GM12891 (cell line): Measurements from ENCODE around the gene HDAC4.
"Not testable (repeated sequence)": the region's sequence is repeated elsewhere in the genome, so short reads cannot be mapped to it uniquely, and the experiment has no call there.

Source experiments
- DNase-seq: peaks from one replicate; pipeline ENCODE4 v3.0.0; 2011; ENCODE audit warnings: low spot score; ENCODE audit not compliant: insufficient read length
- FAIRE-seq: peaks from 2 replicates; lab custom pipeline; 2011; peaks lifted over from hg19 to GRCh38; lab: Jason Lieb, UNC
- PAX5 ChIP-seq: IDR thresholded peaks from 2 replicates; pipeline ENCODE4 v1.6.1; 2011; ENCODE audit warnings: low read length, moderate library complexity, mild to moderate bottlenecking; ENCODE audit not compliant: insufficient read depth, severe bottlenecking
- POLR2A ChIP-seq: IDR thresholded peaks from 2 replicates; pipeline ENCODE4 v1.6.1; 2011; ENCODE audit warnings: low read depth, low read length, control low read depth
- POLR2AphosphoS5 ChIP-seq: IDR thresholded peaks from 2 replicates; pipeline ENCODE4 v1.6.1; 2011; ENCODE audit warnings: low read depth, low read length, control low read depth
- POU2F2 ChIP-seq: IDR thresholded peaks from 2 replicates; pipeline ENCODE4 v1.6.1; 2011; ENCODE audit warnings: low read depth, mild to moderate bottlenecking, control low read depth, low read length, moderate library complexity
- SPI1 ChIP-seq: IDR thresholded peaks from 2 replicates; pipeline ENCODE4 v1.6.1; 2011; ENCODE audit warnings: low read depth, low read length, control low read depth
- TAF1 ChIP-seq: IDR thresholded peaks from 2 replicates; pipeline ENCODE4 v1.6.1; 2011; ENCODE audit warnings: low read depth, low read length, control low read depth

The HDAC4 gene

GRCh38 chr2:239286901-239287300, 113.9 kb downstream of the HDAC4 start:
- FAIRE-seq (no peak), DNase-seq (no peak)
- TF ChIP-seq PAX5 (no peak), POLR2A (no peak), SPI1 (no peak), TAF1 (no peak), POLR2AphosphoS5 (no peak), POU2F2 (no peak)

- DNase-seq (no peak), FAIRE-seq (no peak)
- TF ChIP-seq POLR2AphosphoS5 (no peak), TAF1 (no peak), PAX5 (no peak), POU2F2 (no peak), POLR2A (no peak), SPI1 (no peak)
Measured at GRCh38 chr2:239285932-239286230, 114.9 kb downstream of the HDAC4 start.

GRCh38 chr2:239285071-239285931, 115.5 kb downstream of the HDAC4 start:
- no peak for DNase-seq
- TF ChIP-seq POU2F2 (no peak), TAF1 (no peak), POLR2A (no peak), PAX5 (no peak), SPI1 (no peak), POLR2AphosphoS5 (no peak)
- no peak for FAIRE-seq

GRCh38 chr2:239283961-239284795, 116.6 kb downstream of the HDAC4 start:
- no peak for TF ChIP-seq PAX5
- no peak for TF ChIP-seq POLR2AphosphoS5
- DNase-seq (no peak), FAIRE-seq (no peak)

GRCh38 chr2:239283288-239283945, 117.4 kb downstream of the HDAC4 start:
- DNase-seq (no peak), FAIRE-seq (no peak)
- TF ChIP-seq POLR2A (no peak), POLR2AphosphoS5 (no peak), SPI1 (no peak), POU2F2 (no peak), PAX5 (no peak), TAF1 (no peak)

GRCh38 chr2:239282448-239283287, 118.2 kb downstream of the HDAC4 start:
- TF ChIP-seq PAX5 = no peak
- TF ChIP-seq SPI1 = no peak
- TF ChIP-seq POU2F2 = no peak
- no peak for TF ChIP-seq TAF1
- TF ChIP-seq POLR2A = no peak
- TF ChIP-seq POLR2AphosphoS5 = no peak
- no peak for FAIRE-seq
- no peak for DNase-seq

GRCh38 chr2:239280296-239281017, 120.4 kb downstream of the HDAC4 start:
- FAIRE-seq, DNase-seq: not testable (repeated sequence)

- DNase-seq (no peak), FAIRE-seq (no peak)
- TF ChIP-seq TAF1 = no peak
- TF ChIP-seq PAX5 = no peak
- no peak for TF ChIP-seq SPI1
- TF ChIP-seq POLR2AphosphoS5 = no peak
- TF ChIP-seq POLR2A = no peak
Measured at GRCh38 chr2:239279508-239280295, 121.1 kb downstream of the HDAC4 start.
